HG03103 (cell line): Measurements from ENCODE around the gene SRM.
"Not testable (repeated sequence)": the region's sequence is repeated elsewhere in the genome, so short reads cannot be mapped to it uniquely, and the experiment has no call there.

Experiments
- ATAC-seq: cut with Tn5 transposase; IDR thresholded peaks from one replicate; pipeline ENCODE4 v1.9.1; 2021; ENCODE audit warnings: low read depth; ENCODE audit not compliant: unreplicated experiment

Gene SRM

DNA sequence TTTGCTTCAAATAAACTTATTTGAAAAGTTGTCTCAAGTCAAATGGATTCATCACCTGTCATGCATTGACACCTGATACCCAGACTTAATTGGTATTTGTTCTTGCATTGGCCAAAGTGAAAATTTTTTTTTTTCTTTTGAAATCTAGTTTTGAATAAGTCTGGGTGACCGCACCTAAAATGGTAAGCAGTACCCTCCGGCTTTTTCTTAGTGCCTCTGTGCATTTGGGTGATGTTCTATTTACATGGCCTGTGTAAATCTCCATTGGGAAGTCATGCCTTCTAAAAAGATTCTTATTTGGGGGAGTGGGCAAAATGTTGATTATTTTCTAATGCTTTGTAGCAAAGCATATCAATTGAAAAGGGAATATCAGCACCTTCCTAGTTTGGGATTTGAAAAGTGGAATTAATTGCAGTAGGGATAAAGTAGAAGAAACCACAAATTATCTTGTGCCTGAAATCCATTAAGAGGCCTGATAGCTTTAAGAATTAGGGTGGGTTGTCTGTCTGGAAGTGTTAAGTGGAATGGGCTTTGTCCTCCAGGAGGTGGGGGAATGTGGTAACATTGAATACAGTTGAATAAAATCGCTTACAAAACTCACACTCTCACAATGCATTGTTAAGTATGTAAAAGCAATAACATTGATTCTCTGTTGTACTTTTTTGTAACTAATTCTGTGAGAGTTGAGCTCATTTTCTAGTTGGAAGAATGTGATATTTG, 35.5 kb downstream of the SRM start:
- ATAC-seq: no peak

DNA sequence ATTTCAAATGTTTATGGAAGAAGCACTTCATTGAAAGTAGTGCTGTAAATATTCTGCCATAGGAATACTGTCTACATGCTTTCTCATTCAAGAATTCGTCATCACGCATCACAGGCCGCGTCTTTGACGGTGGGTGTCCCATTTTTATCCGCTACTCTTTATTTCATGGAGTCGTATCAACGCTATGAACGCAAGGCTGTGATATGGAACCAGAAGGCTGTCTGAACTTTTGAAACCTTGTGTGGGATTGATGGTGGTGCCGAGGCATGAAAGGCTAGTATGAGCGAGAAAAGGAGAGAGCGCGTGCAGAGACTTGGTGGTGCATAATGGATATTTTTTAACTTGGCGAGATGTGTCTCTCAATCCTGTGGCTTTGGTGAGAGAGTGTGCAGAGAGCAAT, 36.6 kb downstream of the SRM start:
- no peak for ATAC-seq

DNA sequence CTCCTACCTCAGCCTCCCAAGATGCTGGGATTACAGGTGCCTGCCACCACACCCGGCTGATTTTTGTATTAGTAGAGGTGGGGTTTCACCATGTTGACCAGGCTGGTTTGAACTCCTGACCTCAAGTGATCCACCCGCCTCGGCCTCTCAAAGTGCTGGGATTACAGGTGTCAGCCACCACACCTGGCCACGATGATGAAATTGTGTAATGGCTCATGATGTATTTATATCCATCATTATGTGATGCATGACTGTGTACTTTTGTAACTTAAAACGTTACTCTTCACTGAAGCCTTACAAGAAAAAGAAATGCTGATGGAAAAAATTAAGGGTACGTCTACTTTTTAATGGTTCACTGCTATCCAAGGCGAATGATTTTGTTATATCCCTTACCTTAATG, 39.8 kb downstream of the SRM start:
- ATAC-seq: no peak

DNA sequence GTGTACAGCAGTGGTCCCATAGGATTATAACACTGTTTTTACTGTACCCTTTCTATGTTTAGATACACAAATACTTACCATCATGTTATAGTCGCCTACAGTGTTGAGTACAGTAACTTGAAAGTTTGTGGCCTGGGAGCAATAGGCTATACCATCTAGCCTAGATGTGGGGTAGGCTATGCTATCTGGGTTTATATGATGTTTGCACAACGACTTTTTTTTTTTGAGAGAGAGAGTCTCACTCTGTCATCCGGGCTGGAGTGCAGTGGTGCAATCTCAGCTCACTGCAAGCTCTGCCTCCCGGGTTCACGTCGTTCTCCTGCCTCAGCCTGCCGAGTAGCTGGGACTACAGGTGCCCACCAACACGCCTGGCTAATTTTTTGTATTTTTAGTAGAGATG, 40.5 kb downstream of the SRM start:
- ATAC-seq: not testable (repeated sequence)

DNA sequence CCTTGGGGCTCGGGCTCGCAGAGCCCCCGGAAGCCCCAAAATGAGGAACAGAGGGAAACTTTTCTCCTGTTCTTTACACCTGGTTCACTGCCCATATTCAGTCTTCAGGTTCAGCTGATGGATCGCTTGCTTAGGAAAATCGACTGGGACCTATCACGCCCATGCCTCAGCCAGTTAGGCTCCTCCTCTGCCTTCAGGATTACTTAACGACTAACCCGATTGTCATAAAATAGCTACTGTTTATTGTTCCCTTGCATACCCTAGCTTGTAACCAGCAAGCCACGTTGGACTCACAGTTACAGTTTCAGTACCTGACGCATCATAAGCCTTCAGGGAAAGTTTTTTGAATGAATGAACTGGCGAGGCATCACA, 46.7 kb downstream of the SRM start:
- no peak for ATAC-seq

DNA sequence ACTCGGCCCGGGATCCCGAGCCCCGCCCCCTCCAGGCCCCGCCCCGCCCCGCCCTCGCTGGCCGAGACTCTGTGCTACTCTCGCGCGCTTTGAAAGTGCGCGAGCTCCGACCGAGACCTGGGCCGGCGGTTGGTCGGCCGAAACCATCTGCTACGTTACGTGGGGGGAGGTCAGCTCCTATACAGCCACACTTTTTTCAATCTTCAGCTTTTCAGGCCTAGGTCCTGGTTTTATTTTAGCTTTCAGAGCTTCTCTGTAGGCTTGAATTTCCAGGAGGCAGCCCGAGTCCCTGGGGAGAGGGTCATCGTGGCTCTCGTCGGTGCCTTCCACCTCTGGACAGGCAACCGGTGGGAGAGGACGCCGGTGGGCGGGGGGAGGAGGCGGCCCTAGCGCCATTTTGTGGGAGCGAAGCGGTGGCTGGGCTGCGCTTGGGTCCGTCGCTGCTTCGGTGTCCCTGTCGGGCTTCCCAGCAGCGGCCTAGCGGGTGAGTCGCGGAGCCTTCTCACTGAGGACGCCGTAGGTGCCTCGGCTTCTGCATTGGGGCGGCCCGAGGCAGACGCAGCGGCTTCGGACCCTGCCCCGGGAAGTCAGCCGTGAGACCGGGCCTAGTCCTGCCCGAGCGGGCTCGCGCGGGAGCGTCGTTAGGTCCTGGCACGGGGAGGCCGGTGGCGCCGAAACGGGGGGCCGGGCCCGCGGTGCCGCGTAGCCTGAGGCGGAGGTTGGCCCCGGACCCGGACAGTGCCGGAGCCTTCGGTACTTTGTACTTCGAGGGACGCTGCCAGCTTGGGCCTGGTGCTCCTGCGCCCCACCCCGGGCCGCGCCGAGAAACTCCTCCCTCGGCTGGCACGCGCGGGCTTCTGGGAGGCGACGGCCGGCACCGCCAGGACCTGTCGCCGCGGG, 47.3 kb downstream of the SRM start, which contains the start of gene TARDBP:
TARDBP (plus strand) TSS at position 395 of the 900 bp plus-strand sequence. CDS start 1,074 bp downstream, outside the sequence.
- peak; percentile 75 for ATAC-seq
